ENCODE data around the gene CALML6.

CALML6 gene

DNA sequence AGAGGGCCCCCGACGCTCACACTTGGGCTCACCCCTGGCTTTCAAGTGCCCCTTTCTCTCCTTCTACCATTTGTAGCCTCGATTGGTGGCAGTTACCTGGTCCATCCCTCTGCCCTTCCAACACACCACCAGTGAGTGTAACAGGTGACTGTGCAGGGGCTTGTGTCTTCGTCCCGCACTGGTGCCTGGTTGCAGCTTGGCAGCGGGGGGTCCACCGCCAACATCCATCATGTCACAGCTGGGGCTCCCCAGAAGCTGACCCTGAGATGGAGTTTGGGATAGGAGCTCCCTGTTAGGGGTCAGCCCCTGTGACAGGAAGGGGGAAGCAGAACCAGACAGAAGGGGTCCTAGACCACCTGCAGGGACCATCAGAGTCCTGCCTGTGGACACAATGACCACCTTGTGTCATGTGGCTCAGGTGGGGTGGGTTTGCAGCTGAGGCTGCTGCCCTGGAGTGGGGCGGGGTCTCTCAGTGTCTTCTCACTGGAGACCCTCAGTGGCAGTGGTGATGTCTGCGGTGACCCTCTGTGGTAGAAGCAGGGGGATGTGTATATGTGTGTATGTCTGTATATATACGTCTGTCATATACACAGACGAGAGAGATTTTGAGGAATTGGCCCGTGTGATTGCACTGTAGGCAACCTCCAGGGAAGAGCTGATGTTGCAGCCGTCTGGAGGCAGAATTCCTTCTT is 3.6 kb upstream of the CALML6 start:
- no peak for DNase-seq (ENCODE audit: low spot score)

GRCh38 chr1:1914101-1914970 is 724 bp upstream of the CALML6 start:
- DNase-seq (ENCODE audit: low spot score) = no peak

DNA sequence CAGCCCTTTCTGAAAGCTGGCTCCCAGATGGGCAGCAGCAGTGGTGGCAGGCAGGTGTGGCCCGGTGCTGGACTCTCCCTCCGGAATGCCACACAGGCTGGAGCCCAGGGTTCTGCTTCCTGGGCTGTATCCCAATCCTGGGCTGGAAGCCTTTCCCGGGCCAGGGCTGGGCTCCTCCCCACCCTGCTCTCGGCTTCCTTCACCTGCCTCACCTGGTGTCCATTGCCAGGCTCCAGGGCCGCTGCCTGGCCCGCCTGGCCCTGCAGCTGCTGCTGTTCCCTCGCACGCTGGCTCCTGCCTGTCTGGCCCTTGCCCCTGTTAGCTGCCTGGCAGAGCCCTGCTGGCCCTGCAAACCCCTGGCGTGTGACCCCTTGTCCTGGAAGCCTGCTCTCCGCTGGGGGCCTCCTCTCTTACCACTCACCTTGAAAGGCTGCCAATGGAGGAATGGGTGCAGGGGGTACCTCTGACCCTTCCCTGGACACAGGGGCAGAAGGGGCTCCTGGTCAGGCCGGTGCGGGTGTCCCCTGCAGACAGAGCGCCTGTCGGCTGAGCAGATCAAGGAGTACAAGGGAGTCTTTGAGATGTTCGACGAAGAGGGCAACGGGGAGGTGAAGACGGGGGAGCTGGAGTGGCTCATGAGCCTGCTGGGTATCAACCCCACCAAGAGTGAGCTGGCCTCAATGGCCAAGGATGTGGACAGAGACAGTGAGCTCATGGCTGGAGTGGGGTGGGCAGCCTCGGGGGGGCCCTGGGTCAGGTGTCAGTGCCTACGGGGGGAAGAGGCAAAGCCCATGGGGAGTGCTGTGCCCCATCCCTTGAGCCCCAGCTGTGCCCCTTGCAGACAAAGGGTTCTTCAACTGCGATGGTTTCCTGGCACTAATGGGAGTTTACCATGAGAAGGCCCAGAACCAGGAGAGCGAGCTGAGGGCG is 1.1 kb downstream of the CALML6 start:
- DNase-seq (ENCODE audit: low spot score) = no peak

DNA sequence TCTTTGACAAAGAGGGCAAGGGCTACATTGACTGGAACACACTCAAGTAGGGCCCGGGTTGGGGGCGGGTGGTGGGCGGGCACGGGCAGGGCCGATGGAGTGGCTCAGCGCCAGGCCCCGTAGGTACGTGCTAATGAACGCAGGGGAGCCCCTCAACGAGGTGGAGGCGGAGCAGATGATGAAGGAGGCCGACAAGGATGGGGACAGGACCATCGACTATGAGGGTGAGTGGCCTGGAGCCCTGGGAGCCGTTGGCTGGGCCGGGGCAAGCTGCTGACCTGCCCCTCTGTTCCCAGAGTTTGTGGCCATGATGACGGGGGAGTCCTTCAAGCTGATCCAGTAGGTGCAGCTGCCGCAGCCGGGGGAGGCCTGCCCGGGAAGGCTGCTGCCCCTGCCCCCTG is 1.8 kb downstream of the CALML6 start:
- no peak for DNase-seq (ENCODE audit: low spot score)

- DNase-seq (ENCODE audit: low spot score) = no peak
Measured at GRCh38 chr1:1917304-1917976, 2.4 kb downstream of the CALML6 start.

GRCh38 chr1:1917995-1918900 is 3.2 kb downstream of the CALML6 start:
- no peak for DNase-seq (ENCODE audit: low spot score)

DNA sequence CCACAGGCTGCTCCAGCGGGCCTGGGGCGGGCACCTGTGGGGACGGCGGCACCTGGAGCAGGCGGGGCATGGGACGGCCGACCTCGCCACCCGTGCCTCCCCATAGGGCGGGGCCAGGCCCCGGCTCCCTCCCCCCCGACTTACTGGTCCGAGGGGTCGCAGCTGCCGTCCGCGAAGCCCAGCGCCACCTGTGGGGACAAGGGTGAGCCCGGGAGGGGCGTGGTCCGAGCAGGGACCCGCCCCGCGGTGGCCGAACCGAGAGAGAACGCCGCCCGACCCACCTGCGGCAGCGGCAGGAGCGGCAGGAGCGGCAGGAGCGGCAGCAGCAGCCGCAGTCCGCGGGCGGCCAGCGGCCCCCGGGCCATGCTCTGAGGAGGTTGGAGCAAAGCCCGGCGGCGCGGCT is 3.8 kb downstream of the CALML6 start, which contains the start of gene TMEM52:
Gene TMEM52, minus strand, starts transcription at position 379 of the 403 bp plus-strand sequence. Its CDS starts 14 bp downstream, at position 365.
- DNase-seq (ENCODE audit: low spot score) = no peak

- peak; percentile 100 for DNase-seq (ENCODE audit: low spot score)
Measured at GRCh38 chr1:1919304-1920056, 4.4 kb downstream of the CALML6 start.

- DNase-seq (ENCODE audit: low spot score) = no peak
Measured at GRCh38 chr1:1920057-1920607, 5.1 kb downstream of the CALML6 start.

- no peak for DNase-seq (ENCODE audit: low spot score)
Measured at GRCh38 chr1:1920608-1921458, 5.8 kb downstream of the CALML6 start.

DNA sequence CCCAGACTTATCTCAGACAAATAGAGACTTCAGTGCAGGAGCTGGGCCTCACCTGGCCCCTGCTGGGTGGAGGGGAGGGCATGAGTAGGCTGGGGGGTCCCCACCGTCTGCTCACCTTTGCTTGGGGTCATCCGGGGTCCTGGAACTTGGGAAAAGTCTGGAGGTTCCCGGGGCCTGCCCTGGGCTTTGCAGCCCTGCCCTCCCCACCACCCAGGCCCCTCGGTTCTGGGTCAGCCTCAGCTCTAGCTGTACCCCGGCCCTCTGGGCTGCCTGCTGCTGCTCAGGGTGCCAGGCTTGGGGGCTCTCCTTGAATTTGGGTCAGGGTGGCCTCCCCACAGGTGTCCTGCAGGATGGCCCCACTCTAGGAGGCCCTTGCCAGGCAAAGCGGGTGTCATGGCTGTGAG is 6.4 kb downstream of the CALML6 start:
- DNase-seq (ENCODE audit: low spot score) = no peak

DNA sequence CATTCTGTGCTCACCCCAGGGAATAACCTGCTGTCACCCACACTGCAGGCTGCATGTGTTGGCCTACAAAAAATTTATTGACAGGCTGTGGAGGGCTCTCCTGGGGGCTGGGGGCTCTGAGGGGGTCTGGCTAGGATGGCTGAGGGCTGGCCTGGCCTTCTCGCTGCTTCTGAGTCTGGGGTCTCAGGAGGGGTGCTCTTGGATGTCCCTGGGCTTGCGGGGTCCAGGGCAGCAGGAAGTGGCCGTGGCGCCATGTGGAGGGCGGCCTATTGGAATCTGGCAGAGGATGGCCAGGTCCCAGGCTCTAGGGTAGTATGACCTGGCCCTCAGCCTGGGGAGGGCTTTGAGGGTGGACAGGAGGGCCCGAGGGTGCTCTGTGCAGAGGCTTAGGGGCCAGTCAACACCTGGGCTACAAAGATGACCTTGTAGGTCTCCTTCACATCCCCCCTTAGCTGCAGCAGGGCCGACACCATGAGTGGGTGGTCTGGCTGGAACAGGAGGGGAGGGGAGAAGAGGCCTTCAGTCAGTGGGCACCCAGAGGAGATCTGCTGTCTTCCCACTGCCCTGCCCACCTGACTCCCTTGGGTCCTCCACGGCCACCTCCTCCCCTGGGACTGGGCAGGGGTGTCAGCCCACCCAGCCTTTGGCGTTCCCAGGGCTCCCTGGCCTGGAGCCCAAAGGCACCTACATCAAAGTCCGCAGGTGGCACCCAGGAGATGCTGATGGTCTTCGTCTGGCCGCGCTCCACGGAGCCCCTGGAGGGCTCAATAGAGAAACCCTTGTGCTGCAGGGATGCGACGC is 7.0 kb downstream of the CALML6 start:
- DNase-seq (ENCODE audit: low spot score) = no peak

DNA sequence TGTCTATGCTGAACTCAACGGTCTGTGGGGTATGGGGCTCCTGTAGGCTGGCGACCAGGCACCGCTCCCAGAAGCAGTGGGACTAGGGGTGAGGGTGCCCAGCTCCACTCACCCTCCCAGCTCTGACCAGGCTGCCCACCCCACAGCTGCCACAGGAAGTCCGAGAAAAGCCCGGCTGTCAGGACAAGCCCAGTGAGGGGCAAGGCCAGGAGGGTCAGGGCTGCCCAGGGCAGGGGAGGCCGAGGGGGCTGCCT is 7.6 kb downstream of the CALML6 start:
- no peak for DNase-seq (ENCODE audit: low spot score)

GRCh38 chr1:1922956-1923833 is 8.1 kb downstream of the CALML6 start:
- DNase-seq (ENCODE audit: low spot score) = no peak

DNA sequence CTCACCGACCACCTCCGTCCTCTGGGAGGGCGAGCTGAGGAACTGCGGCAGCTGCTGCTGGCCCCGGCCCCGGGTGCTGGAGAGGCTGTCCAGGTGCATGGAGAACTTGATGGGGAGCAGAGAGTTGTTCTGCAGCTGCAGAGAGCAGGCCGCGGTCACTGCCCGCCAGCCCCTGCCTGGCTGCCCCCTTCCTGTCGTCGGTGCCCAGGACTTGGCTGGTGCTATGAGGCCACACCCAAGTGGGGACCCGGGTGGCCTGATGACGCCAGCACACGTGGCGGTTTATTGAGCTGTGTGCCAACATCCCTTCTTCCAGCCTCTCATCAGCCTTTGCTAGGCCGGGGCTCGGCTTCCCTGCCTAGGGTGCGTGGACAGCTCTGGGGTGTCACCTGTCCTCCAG is 9.3 kb downstream of the CALML6 start:
- no peak for DNase-seq (ENCODE audit: low spot score)

GRCh38 chr1:1924849-1925248 is 9.8 kb downstream of the CALML6 start:
- DNase-seq (ENCODE audit: low spot score) = no peak
